K562 (cell line): ENCODE measurements around the gene ZSWIM7. TPM values are rescaled to one million over a fixed set of nuclear protein-coding genes. Genes with fewer than 3 reads are reported as not detected.

Experiments used
- ATAC-seq: fragments of 200-7000 bp; cut with Tn5 transposase; 3 replicates; pipeline ENCODE4 v1.9.1; 2020; ENCODE audit warnings: moderate library complexity
- BruUV-seq: library from RNA; stranded (reverse); fragments of 400-500 nt; replicated peaks from 2 replicates; lab custom pipeline; 2021; lab: Mats Ljungman, UMichigan
- CTCF ChIA-PET: fragments of 300-600 bp; formaldehyde crosslinking; extraction: SDS; loops from one replicate; lab custom pipeline; 2021; ENCODE audit warnings: low intra/inter-chr PET ratio; lab: Yijun Ruan, JAX
- POLR2A ChIA-PET: fragments of 300-600, 350-650 bp; sonication (Branson Sonifier 250); formaldehyde crosslinking; extraction: SDS; loops from one replicate; lab custom pipeline; 2021; ENCODE audit warnings: antibody characterized with exemption, inconsistent platforms; lab: Yijun Ruan, JAX
- DNase-seq, 4 experiments: peaks; one replicate each; pipeline versions ENCODE4 v3.0.0 to v3.0.0-alpha.2; 2011 to 2018; ENCODE audit warnings: low spot score in 3 of 4, mixed read lengths in 3 of 4; ENCODE audit errors: extremely low read depth in 1 of 4
- FAIRE-seq: peaks from 2 replicates; lab custom pipeline; 2011; peaks lifted over from hg19 to GRCh38; lab: Jason Lieb, UNC
- H2AFZ ChIP-seq: 2 replicates; pipeline ENCODE4 v1.6.0; 2011; ENCODE audit warnings: low read depth, low read length, control low read depth, inconsistent platforms
- H3K27ac ChIP-seq: fragments of 200-600 bp; 3 replicates; pipeline ENCODE4 v1.8.0; 2011; ENCODE audit warnings: low read depth, mild to moderate bottlenecking, control low read depth, inconsistent platforms, low read length, moderate library complexity, mixed read lengths; ENCODE audit errors: extremely low read depth
- H3K27me3 ChIP-seq, 2 experiments: fragments of 300-600 bp in 1 of 2; 2 replicates in 1 of 2; 3 replicates in 1 of 2; pipeline versions ENCODE4 v1.6.0 to v1.8.0; 2011; ENCODE audit warnings: inconsistent platforms in 2 of 2, low read length in 2 of 2, mild to moderate bottlenecking in 1 of 2, mixed read lengths in 1 of 2, moderate library complexity in 1 of 2; ENCODE audit not compliant: control insufficient read depth in 2 of 2, insufficient read depth in 2 of 2
- H3K36me3 ChIP-seq: fragments of 300-600 bp; 3 replicates; pipeline ENCODE4 v1.8.0; 2011; ENCODE audit warnings: mild to moderate bottlenecking, low read length, inconsistent platforms; ENCODE audit not compliant: control insufficient read depth, insufficient read depth
- H3K4me1 ChIP-seq, 2 experiments: fragments of 200-600 bp in 1 of 2; replicated peaks in 1 of 2; 2 replicates in 1 of 2; 3 replicates in 1 of 2; pipeline versions ENCODE4 v1.5.1 to v1.8.0; 2011; ENCODE audit warnings: inconsistent platforms in 2 of 2, low read length in 2 of 2, mild to moderate bottlenecking in 1 of 2, mixed read lengths in 1 of 2, moderate library complexity in 1 of 2; ENCODE audit not compliant: control insufficient read depth in 2 of 2, insufficient read depth in 2 of 2
- H3K4me2 ChIP-seq: 2 replicates; pipeline ENCODE4 v1.6.1; 2011; ENCODE audit warnings: low read length, control low read depth, inconsistent platforms, mixed read lengths; ENCODE audit not compliant: insufficient read depth
- H3K4me3 ChIP-seq: fragments of 200-600 bp; sonication (generic), shearing (Covaris generic); 2 replicates; pipeline ENCODE4 v1.5.1; 2016; ENCODE audit warnings: control low read depth, inconsistent platforms
- H3K79me2 ChIP-seq: fragments of 200-600 bp; 3 replicates; pipeline ENCODE4 v1.8.0; 2011; ENCODE audit warnings: low read length, inconsistent platforms; ENCODE audit not compliant: control insufficient read depth, insufficient read depth
- H3K9ac ChIP-seq, 2 experiments: 2 replicates each; pipeline versions ENCODE4 v1.6.0 to v1.6.1; 2011; ENCODE audit warnings: low read depth in 2 of 2, low read length in 2 of 2, control low read depth in 1 of 2, inconsistent platforms in 1 of 2, mild to moderate bottlenecking in 1 of 2, mixed read lengths in 1 of 2; ENCODE audit not compliant: insufficient read depth in 1 of 2
- H3K9me1 ChIP-seq: one replicate; pipeline ENCODE4 v1.6.0; 2011; ENCODE audit warnings: inconsistent platforms, mild to moderate bottlenecking, low read length, moderate library complexity; ENCODE audit not compliant: control insufficient read depth, insufficient read depth
- H3K9me3 ChIP-seq: replicated peaks from 2 replicates; pipeline ENCODE4 v1.5.1; 2011; ENCODE audit warnings: low read depth, low read length, inconsistent platforms; ENCODE audit not compliant: control insufficient read depth, insufficient read depth
- H4K20me1 ChIP-seq: replicated peaks from 2 replicates; pipeline ENCODE4 v1.6.1; 2011; ENCODE audit warnings: low read length, inconsistent platforms, mixed read lengths; ENCODE audit not compliant: control insufficient read depth, insufficient read depth
- CBX2 ChIP-seq: fragments of 200-600 bp; sonication (generic); IDR thresholded peaks from one replicate; pipeline ENCODE4 v1.6.1; 2012; ENCODE audit warnings: mild to moderate bottlenecking, low read length, inconsistent platforms; ENCODE audit not compliant: insufficient read depth, poor library complexity, severe bottlenecking
- FOXP1 ChIP-seq: sonication (generic); formaldehyde crosslinking; IDR thresholded peaks from 2 replicates; pipeline ENCODE4 v1.8.0; 2022; ENCODE audit warnings: mild to moderate bottlenecking, missing genetic modification reagents
- HNRNPH1 ChIP-seq: fragments of 200-400 bp; formaldehyde crosslinking; optimal IDR thresholded peaks from 2 replicates; pipeline ENCODE3; 2017; ENCODE audit warnings: low read depth, mild to moderate bottlenecking, low read length, moderate library complexity
- HSF4 ChIP-seq: fragments of 250-450 bp; sonication (Bioruptor Pico); IDR thresholded peaks from 2 replicates; pipeline ENCODE4 v2.1.2; 2022; ENCODE audit warnings: mild to moderate bottlenecking, moderate library complexity, borderline replicate concordance
- MBD2 ChIP-seq: sonication (generic); IDR thresholded peaks from 2 replicates; pipeline ENCODE4 v1.6.1; 2016; ENCODE audit warnings: low read depth, borderline replicate concordance
- NR4A1 ChIP-seq, 2 experiments: fragments of 250-450 bp in 1 of 2; fragments of 450-650 bp in 1 of 2; sonication (Bioruptor Pico) in 1 of 2; IDR thresholded peaks; 2 replicates each; pipeline versions ENCODE4 v1.4.0 to v1.6.1; 2016 to 2020; ENCODE audit warnings: mild to moderate bottlenecking in 2 of 2, missing compliant biosample characterization in 1 of 2, missing genetic modification characterization in 1 of 2, moderate library complexity in 1 of 2
- RFX7 ChIP-seq: fragments of 250-450 bp; sonication (Bioruptor Pico); IDR thresholded peaks from 2 replicates; pipeline ENCODE4 v1.5.1; 2021; ENCODE audit warnings: mild to moderate bottlenecking
- SAFB ChIP-seq: fragments of 200-400 bp; formaldehyde crosslinking; IDR thresholded peaks from 2 replicates; pipeline ENCODE4 v1.6.1; 2017; ENCODE audit warnings: low read depth, low read length, borderline replicate concordance
- TAF15 ChIP-seq: fragments of 200-400 bp; formaldehyde crosslinking; IDR thresholded peaks from 2 replicates; pipeline ENCODE4 v1.6.1; 2017; ENCODE audit warnings: mild to moderate bottlenecking, low read depth, low read length, moderate library complexity
- ZNF316 ChIP-seq: fragments of 450-650 bp; IDR thresholded peaks from 2 replicates; pipeline ENCODE4 v1.6.1; 2016
- ZNF830 ChIP-seq: fragments of 250-450 bp; sonication (Bioruptor Pico); IDR thresholded peaks from 2 replicates; pipeline ENCODE4 v1.5.0; 2021; ENCODE audit warnings: mild to moderate bottlenecking
- WGBS: fragments of 100-300 bp; shearing (Covaris generic); methylation state at CpG from one replicate; pipeline ENCODE4 v1.1.6; 2016; ENCODE audit warnings: low coverage, mixed read lengths; ENCODE audit not compliant: insufficient coverage; ENCODE audit errors: missing lambda C conversion rate; 5-methylcytosine and 5-hydroxymethylcytosine counted together
- in situ Hi-C: fragments of 300-500 bp; cut with MboI; formaldehyde crosslinking; loops from 4 replicates; pipeline ENCODE4 v1.15.0; 2018; ENCODE audit warnings: inconsistent platforms, mixed read lengths
- intact Hi-C: fragments of 100-400 bp; cut with micrococcal nuclease; formaldehyde crosslinking; loops from 2 replicates; pipeline ENCODE4 v1.14.2; 2022
- polyA plus RNA-seq, 8 experiments: library from polyadenylated mRNA; depleted of rRNA in 4 of 8; stranded (reverse) in 5 of 8; unstranded in 3 of 8; fragments of >200 nt; fragmentation: Nextera tagmentation in 2 of 8; fragmentation: Illumina TruSeq in 1 of 8; extraction: Ambion mirVana in 2 of 8; extraction: Trizol in 1 of 8; gene quantifications; 2 replicates each; pipeline versions ENCODE4 v1.2.1 to v1.2.3, GENCODE V29; 2011 to 2014; ENCODE audit warnings: inconsistent platforms in 1 of 8, missing spikeins in 1 of 8
- total RNA-seq, 7 experiments: library from RNA; depleted of rRNA in 6 of 7; stranded (reverse); fragments of >200 nt in 6 of 7; fragmentation: Illumina TruSeq in 2 of 7; extraction: Trizol in 2 of 7; gene quantifications; 2 replicates each; pipeline versions ENCODE4 v1.2.1 to v1.2.3, GENCODE V29; 2011 to 2021; ENCODE audit warnings: low replicate concordance in 1 of 7

The ZSWIM7 gene
- total and polyA plus RNA-seq, 9 of the 15 experiments (the other 6 are each of a cell fraction or from before 2014, with no cell fraction given) = 5.9 to 18.7 (median 9.5) TPM

GRCh38 chr17:15969463-15969862 lies 30.0 kb downstream of the ZSWIM7 start:
- Histone ChIP-seq H3K4me1 (peaks cover 27 to 51% of the 10 kb centered on the region in 2 experiments), H3K9me3 (no peaks in the 10 kb centered on the region), H4K20me1 (no peaks in the 10 kb centered on the region), H2AFZ (no peak overlapping the region), H3K27me3 (no peaks in the 10 kb centered on the region), H3K27ac (no peak overlapping the region), H3K36me3 (peaks cover 9% of the 10 kb centered on the region; the same call in 2 of the 3 replicates), H3K9me1 (no peaks in the 10 kb centered on the region), H3K4me3 (no peak overlapping the region), H3K4me2 (no peak overlapping the region), H3K79me2 (peaks cover 50% of the 10 kb centered on the region), H3K9ac (no peak overlapping the region)
- FAIRE-seq (no peak), DNase-seq (no peak), ATAC-seq (no peak)
- intact Hi-C loops = no loop called here
- 96% methylated on average over 8 of the region's 8 CpGs for WGBS
- no TSS peak for BruUV-seq
- POLR2A ChIA-PET = interaction anchor here (1.1 kb wide), 1 partner anchor 11 kb away, joined by 5 read pairs; no protein-coding TSS in a partner anchor
- TF ChIP-seq ZNF316 (no peak), HSF4 (CRISPR knock-in tag) (no peak), HNRNPH1 (no peak), RFX7 (CRISPR knock-in tag) (no peak), SAFB (no peak), TAF15 (no peak), NR4A1 (CRISPR knock-in tag; IDR thresholded peaks at IDR 0.05) (no peak), NR4A1 (tag; IDR thresholded peaks at IDR 0.05) (no peak), MBD2 (no peak), ZNF830 (no peak), CBX2 (no peak), FOXP1 (CRISPR knock-in tag) (no peak)
- CTCF ChIA-PET = no interaction called here
- in situ Hi-C loops = loop anchor here (25.0 kb wide), 1 partner anchor 707 kb away; the partner anchor contains the start of gene PMP22
